Measurements from ENCODE around the gene USP1. TPM values are rescaled to one million over a fixed set of nuclear protein-coding genes. Genes with fewer than 3 reads are reported as not detected.

USP1 gene
- total RNA-seq, 3 donors from 2014 or later, result 21.9 to 27.8 (median 26.5) TPM

- no peaks in the 10 kb centered on the region for H3K4me1 ChIP-seq (ENCODE audit: low read depth)
- no peak for ATAC-seq
- no peak for DNase-seq
- no peaks in the 10 kb centered on the region for H3K9me3 ChIP-seq
- intact Hi-C loops (cut with DNase I, micrococcal nuclease), result no loop called here
- TF ChIP-seq CTCF (IDR thresholded peaks at IDR 0.05), result no peak
- H3K36me3 ChIP-seq (ENCODE audit: low read depth), result no peaks in the 10 kb centered on the region
- no peak overlapping the region for H3K4me3 ChIP-seq
These were observed 10.6 kb upstream of the USP1 start for GRCh38 chr1:62426237-62426636.

DNA sequence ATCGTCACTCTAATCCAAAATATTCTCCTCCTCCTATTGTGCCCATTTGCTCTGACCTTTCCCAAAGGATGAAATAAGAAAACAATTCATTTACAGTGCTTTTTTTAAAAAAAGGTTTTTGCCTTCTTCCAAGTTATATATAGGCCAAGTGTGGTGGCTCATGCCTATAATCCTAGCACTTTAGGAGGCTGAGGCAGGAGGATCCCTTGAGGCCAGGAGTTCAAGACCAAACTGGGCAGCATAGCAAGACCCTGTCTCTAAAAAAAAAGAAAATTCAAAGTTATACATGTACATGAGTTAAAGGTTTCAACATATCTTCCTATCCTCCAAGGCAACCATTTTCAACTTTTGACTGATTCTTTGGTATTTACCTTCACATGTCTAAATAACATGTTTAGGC is 10.1 kb upstream of the USP1 start:
- Histone ChIP-seq H3K4me3 (no peak overlapping the region), H3K4me1 (ENCODE audit: low read depth) (no peaks in the 10 kb centered on the region), H3K9me3 (no peaks in the 10 kb centered on the region), H3K36me3 (ENCODE audit: low read depth) (no peaks in the 10 kb centered on the region)
- ATAC-seq (no peak), DNase-seq (no peak)
- intact Hi-C loops (cut with DNase I, micrococcal nuclease), result no loop called here
- TF ChIP-seq CTCF (IDR thresholded peaks at IDR 0.05), result no peak

DNA sequence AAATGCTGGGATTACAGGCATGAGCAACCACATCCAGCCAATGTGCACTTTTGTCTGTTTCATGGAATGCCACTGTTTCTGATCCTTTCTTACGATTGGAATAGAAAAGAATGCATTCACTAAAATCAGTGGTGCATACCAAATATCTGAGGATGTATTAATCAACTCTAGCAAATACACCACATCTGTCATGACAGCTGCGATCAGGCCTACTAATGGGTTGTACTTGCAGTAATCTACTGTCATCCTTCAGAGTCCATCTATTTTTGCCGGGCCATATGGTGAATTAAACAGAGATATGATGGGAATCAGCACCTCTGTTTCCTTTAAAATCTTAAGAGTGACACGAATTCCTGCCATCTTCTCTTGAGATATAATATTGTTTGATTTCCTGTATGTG is 8.5 kb upstream of the USP1 start:
- ATAC-seq (no peak), DNase-seq (no peak)
- Histone ChIP-seq H3K4me1 (ENCODE audit: low read depth) (no peaks in the 10 kb centered on the region), H3K4me3 (no peak overlapping the region), H3K36me3 (ENCODE audit: low read depth) (no peaks in the 10 kb centered on the region), H3K9me3 (no peaks in the 10 kb centered on the region)
- TF ChIP-seq CTCF (IDR thresholded peaks at IDR 0.05), result no peak
- intact Hi-C loops (cut with DNase I, micrococcal nuclease), result no loop called here

DNA sequence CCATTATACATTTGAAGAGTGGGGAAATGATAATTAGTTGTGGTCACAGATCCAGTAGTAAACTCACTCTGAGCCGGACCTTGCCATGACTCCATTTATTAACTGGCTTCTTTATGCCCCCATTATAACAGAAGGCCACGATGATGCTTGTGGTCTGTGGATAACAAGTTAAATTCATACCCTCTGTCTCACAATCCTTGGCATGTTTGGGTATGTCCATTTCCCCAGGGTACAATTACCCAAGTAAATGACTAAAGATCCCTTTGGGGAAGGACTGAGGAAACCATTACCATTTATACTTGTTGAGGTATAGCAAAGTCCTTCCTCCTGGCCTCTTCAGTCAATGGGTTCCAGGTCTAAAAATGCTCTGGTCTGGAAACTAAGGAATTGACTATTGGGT is 7.3 kb upstream of the USP1 start:
- DNase-seq, result no peak
- no peak for ATAC-seq
- H3K36me3 ChIP-seq (ENCODE audit: low read depth), result no peaks in the 10 kb centered on the region
- intact Hi-C loops (cut with DNase I, micrococcal nuclease), result no loop called here
- no peak for TF ChIP-seq CTCF (IDR thresholded peaks at IDR 0.05)
- H3K4me1 ChIP-seq (ENCODE audit: low read depth), result no peaks in the 10 kb centered on the region
- no peaks in the 10 kb centered on the region for H3K9me3 ChIP-seq
- H3K4me3 ChIP-seq, result no peak overlapping the region

GRCh38 chr1:62433861-62434617 is 2.8 kb upstream of the USP1 start:
- Histone ChIP-seq H3K36me3 (ENCODE audit: low read depth) (peaks cover 7% of the 10 kb centered on the region), H3K9me3 (no peaks in the 10 kb centered on the region), H3K4me1 (ENCODE audit: low read depth) (peaks cover 17% of the 10 kb centered on the region), H3K4me3 (no peak overlapping the region)
- intact Hi-C loops (cut with DNase I, micrococcal nuclease), result no loop called here
- ATAC-seq, result no peak
- DNase-seq, result no peak
- TF ChIP-seq CTCF (IDR thresholded peaks at IDR 0.05), result no peak

DNA sequence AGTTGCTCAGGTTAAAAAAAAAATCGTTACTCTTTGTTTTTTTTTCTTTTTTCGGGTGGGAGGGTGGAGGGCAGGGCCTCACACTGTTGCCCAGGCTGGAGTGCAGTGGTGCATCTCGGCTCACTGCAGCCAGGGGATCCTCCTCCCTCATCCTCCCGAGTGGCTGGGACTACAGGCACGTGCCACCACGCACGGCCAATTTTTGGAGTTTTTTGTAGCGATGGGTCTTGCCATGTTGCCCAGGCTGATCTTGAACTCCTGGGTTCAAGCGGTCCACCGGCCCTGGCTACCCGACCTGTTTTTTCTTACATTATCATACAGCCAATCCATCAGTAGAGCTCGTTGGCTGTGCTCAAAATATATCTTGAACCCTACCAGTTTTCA is 2.2 kb upstream of the USP1 start:
- no peak for ATAC-seq
- intact Hi-C loops (cut with DNase I, micrococcal nuclease), result no loop called here

More for the DNA sequence above, 2.2 kb upstream of the USP1 start:
- TF ChIP-seq CTCF (IDR thresholded peaks at IDR 0.05), result no peak
- Histone ChIP-seq H3K4me3 (no peak overlapping the region), H3K36me3 (ENCODE audit: low read depth) (peaks cover 7% of the 10 kb centered on the region), H3K4me1 (ENCODE audit: low read depth) (peaks cover 23% of the 10 kb centered on the region), H3K9me3 (no peaks in the 10 kb centered on the region)
- peak in 1 of 3 donors; percentile 36 for DNase-seq
